Mesenteric fat pad (tissue), 1 donor: ENCODE data around the gene CYP4B1. TPM values are rescaled to one million over a fixed set of nuclear protein-coding genes. Genes with fewer than 3 reads are reported as not detected.
"Not testable (repeated sequence)": the region's sequence is repeated elsewhere in the genome, so short reads cannot be mapped to it uniquely, and the experiment has no call there.

Experiments
- DNase-seq: peaks from one replicate; pipeline ENCODE4 v3.0.0-alpha.2; 2020; ENCODE audit warnings: low spot score
- long read RNA-seq: library from polyadenylated mRNA; unstranded; transcript quantifications from one replicate; pipeline ENCODE4 v2.0.0, GENCODE V29; 2020
- total RNA-seq: library from RNA; stranded (reverse); fragmentation: NEBNext Ultra II Directional; extraction: Animal tissue kit (Norgen Biotek cat#: 25700); gene quantifications from one replicate; pipeline ENCODE4 v1.2.1, GENCODE V29; 2021
- donor health status: DM: yes; HTN: yes; CAD: no.

The CYP4B1 gene
- 106 TPM for total RNA-seq
- long read RNA-seq, transcript CYP4B1-205 (10 exons, 1,312 nt), result minor isoform, 33 of 433 reads
- long read RNA-seq, transcript CYP4B1-201 (12 exons, 2,171 nt), result minor isoform, 67 of 433 reads
- long read RNA-seq, transcript CYP4B1-203 (12 exons, 2,110 nt), result major isoform, 200 of 433 reads
- long read RNA-seq, partial matches to known transcripts, result 57 of 433 reads
- long read RNA-seq, other reads (novel, unspliced or antisense), result 73 of 433 reads

DNA sequence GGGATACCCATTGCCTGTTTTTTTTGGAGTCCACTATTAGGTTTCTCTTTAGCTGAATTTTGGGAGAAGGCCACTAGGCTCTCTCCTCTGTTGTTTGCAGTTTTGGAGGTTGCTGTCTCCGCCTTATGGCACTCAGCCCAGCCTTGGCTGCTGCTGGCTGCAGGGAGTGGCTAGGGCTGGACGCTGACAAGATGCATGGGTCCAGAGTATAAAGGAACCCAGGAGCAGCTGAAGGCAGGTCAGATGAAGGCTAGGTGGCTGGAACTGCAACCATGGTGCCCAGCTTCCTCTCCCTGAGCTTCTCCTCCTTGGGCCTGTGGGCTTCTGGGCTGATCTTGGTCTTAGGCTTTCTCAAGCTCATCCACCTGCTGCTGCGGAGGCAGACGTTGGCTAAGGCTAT is at the start of gene CYP4B1:
Gene CYP4B1, plus strand, starts transcription at position 237 of the 400 bp plus-strand sequence. Its CDS starts 36 bp downstream, at position 273.
- no peak for DNase-seq

- DNase-seq, result no peak
Observed at GRCh38 chr1:46749404-46749803, 49.4 kb upstream of the CYP4B1 start.

DNA sequence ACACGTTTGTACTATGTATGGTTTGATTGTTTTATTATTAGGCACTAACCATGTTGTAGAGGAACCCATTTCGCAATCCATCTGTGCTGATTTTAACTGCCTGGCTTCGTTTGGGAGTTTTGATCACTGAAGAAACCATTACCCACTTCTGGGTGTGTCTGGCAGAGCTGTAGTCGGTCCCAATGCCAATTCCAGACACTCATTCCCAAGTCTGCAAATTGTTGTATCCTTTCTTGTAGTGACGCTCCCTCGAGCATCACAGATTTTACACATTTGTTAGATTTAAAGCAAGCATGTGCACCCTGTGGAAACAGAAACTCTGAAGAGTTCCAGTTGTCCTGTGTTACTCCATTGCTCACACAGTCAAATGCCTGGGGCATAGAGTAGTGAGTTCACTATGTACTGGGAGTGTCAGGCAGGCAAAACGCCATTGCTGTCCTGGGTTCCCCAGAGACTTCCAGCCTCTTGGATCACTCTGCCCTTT is 48.9 kb upstream of the CYP4B1 start:
- DNase-seq, result no peak

- no peak for DNase-seq
Observed at GRCh38 chr1:46753985-46754384, 44.9 kb upstream of the CYP4B1 start.

DNA sequence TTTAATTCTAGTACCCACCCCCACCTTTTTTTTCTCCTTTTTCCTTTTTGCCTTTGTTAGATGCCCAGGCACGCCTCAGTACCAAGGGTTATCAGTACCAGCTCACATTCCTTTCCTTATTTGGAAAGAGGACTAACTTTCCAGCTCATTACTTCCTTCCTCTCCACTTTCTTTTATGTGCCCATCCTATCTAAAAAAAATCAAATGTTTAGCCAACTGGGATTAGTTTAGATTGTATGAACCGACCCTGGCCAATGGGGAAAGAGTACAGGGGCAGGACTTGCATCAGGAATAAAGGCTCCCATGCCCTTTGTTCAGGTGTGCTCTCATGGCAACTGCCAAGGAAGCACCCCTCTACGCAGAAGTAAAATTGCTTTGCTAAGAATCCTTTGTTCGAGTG is 44.1 kb upstream of the CYP4B1 start:
- not testable (repeated sequence) for DNase-seq

- DNase-seq, result peak; percentile 57
Observed at GRCh38 chr1:46755121-46755520, 43.7 kb upstream of the CYP4B1 start.

DNA sequence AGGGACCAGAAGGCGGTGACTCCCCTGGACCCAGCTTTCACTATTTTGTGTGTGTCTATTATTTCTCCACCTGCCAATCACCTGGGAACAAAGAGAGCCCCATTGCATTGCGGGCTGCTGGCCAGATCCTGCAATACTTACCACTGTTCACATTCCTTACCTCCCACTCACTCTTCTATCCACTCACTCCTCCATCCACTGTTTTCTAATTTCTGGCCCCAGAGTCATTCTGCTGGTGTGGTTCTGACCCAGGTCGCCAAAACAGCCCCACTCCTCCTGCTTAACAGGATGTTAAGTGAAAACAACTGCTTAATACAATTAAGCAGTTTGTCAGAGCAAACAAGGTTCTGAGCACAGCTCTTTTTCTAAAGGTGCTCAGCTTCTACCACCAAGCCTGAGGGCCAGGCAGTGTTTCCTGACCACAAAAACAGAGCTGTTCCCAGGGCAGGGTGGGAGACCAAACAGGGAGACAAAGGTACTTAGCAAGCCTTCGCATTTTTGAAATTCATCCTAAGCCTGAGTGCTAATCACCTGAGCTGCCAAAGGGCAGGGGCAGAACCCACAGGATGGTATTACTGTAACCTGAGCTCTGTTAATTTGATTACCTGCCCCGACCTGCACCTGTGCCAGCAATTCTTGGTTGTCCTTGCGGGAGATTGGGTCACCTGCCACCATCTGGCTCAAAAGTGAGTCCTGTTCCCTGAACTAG is 41.4 kb upstream of the CYP4B1 start:
- DNase-seq, result peak; percentile 22

GRCh38 chr1:46757956-46758528 is 40.8 kb upstream of the CYP4B1 start:
- DNase-seq, result peak; percentile 35

- DNase-seq, result no peak
Observed at GRCh38 chr1:46760558-46761166, 38.2 kb upstream of the CYP4B1 start.

DNA sequence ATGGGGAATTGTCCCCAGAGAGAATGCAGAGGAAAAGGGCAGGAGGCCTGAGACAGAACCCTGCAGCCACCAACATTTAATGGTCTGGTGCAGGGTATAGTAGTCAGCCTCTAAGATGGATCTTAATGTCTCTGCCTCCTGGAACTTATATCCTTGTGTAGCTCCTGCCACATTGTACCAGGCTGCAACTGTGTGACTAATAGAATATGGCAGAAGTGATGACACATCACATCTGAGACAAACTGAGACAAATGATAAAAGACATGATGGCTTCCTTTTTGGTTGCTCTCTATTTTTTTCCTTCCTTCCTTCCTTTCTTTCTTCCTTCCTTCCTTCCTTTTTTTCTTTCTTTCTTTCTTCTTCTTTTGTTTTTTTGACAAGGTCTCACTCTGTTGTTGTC is 37.1 kb upstream of the CYP4B1 start:
- no peak for DNase-seq

- DNase-seq, result peak; percentile 35
Observed at GRCh38 chr1:46764402-46764801, 34.4 kb upstream of the CYP4B1 start.

GRCh38 chr1:46767649-46768282 is 31.1 kb upstream of the CYP4B1 start:
- DNase-seq, result no peak

DNA sequence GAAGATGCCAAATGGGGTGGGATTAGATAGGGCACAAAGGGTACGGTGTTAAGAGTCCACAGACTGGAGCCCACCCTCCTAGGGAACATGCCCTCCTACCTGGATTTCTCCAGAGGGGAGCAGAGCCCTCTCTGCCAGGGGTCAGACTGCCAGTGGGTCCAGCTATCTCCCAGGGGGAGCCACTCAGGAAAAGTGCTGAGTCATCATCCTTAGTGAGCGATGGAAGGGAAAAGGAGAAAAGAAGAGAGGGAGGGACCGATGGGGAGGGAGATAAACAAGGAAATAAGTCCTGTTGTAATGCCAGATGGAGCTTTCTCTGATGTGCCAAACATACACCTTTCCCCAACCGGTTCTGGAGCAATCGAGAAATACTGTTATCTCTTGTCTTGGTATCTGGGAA is 30.4 kb upstream of the CYP4B1 start:
- DNase-seq, result no peak

GRCh38 chr1:46769028-46769740 is 29.7 kb upstream of the CYP4B1 start:
- no peak for DNase-seq

DNA sequence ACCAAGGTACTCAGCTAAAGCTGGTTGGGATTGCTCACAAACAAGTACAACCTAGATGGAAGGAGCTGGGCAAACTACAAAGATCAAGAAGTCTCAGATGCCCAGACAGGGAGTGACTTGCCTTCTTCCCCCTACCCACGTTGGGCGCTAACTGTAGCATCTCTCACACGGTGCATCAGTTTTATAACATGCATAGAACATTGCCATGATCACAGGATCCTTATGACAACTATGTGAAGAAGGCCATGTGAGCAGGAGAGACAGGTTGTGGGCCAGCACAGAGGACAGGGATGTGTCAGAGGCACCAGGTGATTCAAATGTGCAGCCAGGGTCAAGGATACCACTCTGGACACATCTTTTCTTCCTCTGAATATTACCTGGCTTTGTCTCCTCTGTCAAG is 28.3 kb upstream of the CYP4B1 start:
- no peak for DNase-seq

DNA sequence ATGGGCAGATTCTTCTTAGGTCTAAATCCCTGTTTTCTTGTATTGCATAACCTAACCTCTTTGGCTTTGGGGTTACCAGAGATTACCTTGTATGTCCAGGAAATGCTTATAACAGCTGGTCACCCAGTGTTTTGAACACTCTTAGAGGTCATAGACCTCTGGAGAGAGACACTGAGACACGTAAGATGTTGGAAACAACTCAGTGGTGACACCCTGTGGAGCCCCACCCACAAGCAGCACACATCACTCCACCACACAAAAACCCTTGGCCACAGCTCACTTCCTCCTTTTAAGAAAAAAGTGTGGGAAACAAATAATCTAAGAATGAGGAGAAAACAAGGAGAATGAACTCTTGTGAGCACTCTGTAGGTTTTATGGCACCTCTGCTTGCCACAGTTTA is 26.3 kb upstream of the CYP4B1 start:
- no peak for DNase-seq

GRCh38 chr1:46774297-46774696 is 24.5 kb upstream of the CYP4B1 start:
- DNase-seq, result no peak

DNA sequence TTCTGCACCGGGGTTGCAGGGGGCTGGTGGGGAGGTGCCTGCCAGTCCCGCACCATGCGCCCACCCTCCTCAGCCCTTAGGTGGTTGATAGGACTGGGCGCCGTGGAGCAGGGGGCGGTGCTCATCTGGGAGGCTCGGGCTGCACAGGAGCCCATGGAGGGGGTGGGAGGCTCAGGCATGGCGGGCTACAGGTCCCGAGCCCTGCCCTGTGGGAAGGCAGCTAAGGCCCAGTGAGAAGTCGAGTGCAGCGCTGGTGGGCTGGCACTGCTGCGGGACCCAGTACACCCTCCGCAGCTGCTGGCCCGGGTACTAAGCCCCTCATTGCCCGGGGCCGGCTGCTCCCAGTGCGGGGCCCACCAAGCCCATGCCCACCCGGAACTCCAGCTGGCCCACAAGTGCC is 20.4 kb upstream of the CYP4B1 start:
- not testable (repeated sequence) for DNase-seq

DNA sequence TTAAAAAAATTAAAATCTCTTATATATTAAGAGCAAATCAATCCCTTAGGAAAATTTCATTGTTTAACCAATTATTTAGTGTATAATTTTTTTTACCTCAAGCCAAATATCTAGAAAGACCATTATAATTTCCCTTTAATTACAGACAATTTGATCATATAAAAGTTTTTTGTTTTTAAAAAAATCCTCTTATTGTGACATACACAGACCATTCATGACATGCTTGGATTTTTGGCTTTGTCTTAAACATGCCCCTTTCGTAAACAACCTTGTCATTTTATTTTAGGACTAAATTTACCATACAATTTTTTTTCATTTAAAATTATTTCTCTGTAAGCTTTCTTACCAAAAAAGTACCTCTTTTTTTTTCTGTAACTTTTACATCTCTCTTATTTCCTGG is 14.2 kb upstream of the CYP4B1 start:
- DNase-seq, result no peak

DNA sequence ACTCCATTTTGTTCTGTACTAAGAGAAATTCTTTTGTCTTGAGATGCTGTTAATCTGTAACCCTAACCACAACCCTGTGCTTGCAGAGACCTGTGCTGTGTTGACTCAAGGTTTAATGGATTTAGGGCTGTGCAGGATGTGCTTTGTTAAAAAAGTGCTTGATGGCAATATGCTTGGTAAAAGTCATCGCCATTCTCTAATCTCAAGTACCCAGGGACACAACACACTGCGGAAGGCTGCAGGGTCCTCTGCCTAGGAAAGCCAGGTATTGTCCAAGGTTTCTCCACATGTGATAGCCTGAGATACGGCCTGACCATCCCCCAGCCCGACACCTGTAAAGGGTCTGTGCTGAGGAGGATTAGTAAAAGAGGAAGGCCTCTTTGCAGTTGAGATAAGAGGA is 10.2 kb upstream of the CYP4B1 start:
- DNase-seq, result not testable (repeated sequence)
